Astrocyte (in vitro differentiated cells and primary cell): ENCODE measurements around the gene PKNOX2. TPM values are rescaled to one million over a fixed set of nuclear protein-coding genes. Genes with fewer than 3 reads are reported as not detected.

Experiments
- DNase-seq: peaks from one replicate; pipeline ENCODE4 v3.0.0-alpha.2; 2010; ENCODE audit warnings: low read depth
- FAIRE-seq: peaks from 2 replicates; lab custom pipeline; 2011; peaks lifted over from hg19 to GRCh38; lab: Jason Lieb, UNC
- H2AFZ ChIP-seq: 2 replicates; pipeline ENCODE4 v1.6.0; 2012; ENCODE audit warnings: low read depth, low read length, inconsistent platforms
- H3K27ac ChIP-seq: 2 replicates; pipeline ENCODE4 v1.5.1; 2011; ENCODE audit warnings: low read depth, low read length, inconsistent platforms
- H3K27me3 ChIP-seq: 2 replicates; pipeline ENCODE4 v1.6.0; 2011; ENCODE audit warnings: low read length, inconsistent platforms; ENCODE audit not compliant: insufficient read depth
- H3K36me3 ChIP-seq: 2 replicates; pipeline ENCODE4 v1.5.1; 2011; ENCODE audit warnings: low read length, inconsistent platforms; ENCODE audit not compliant: insufficient read depth
- H3K4me1 ChIP-seq: 2 replicates; pipeline ENCODE4 v1.5.1; 2011; ENCODE audit warnings: low read length, inconsistent platforms; ENCODE audit not compliant: insufficient read depth
- H3K4me2 ChIP-seq: 2 replicates; pipeline ENCODE4 v1.6.0; 2012; ENCODE audit warnings: low read length, inconsistent platforms
- H3K4me3 ChIP-seq: 2 replicates; pipeline ENCODE4 v1.5.1; 2011; ENCODE audit warnings: low read depth, mild to moderate bottlenecking, low read length, inconsistent platforms; ENCODE audit not compliant: insufficient read depth
- H3K79me2 ChIP-seq: 2 replicates; pipeline ENCODE4 v1.6.0; 2012; ENCODE audit warnings: mild to moderate bottlenecking, low read length, inconsistent platforms; ENCODE audit not compliant: insufficient read depth
- H3K9ac ChIP-seq: 2 replicates; pipeline ENCODE4 v1.6.0; 2012; ENCODE audit warnings: mild to moderate bottlenecking, low read length, inconsistent platforms
- H3K9me3 ChIP-seq: 2 replicates; pipeline ENCODE4 v1.5.1; 2012; ENCODE audit warnings: low read depth, mild to moderate bottlenecking, low read length, inconsistent platforms; ENCODE audit not compliant: insufficient read depth
- H4K20me1 ChIP-seq: 2 replicates; pipeline ENCODE4 v1.6.0; 2012; ENCODE audit warnings: low read length, inconsistent platforms; ENCODE audit not compliant: insufficient read depth
- H3K27ac Mint-ChIP-seq: one replicate; pipeline ENCODE4 v1.8.0; 2021; ENCODE audit warnings: mild to moderate bottlenecking, mixed read lengths; ENCODE audit not compliant: unreplicated experiment
- H3K27me3 Mint-ChIP-seq: one replicate; pipeline ENCODE4 v1.8.0; 2021; ENCODE audit warnings: low read depth, mixed read lengths; ENCODE audit not compliant: unreplicated experiment
- H3K36me3 Mint-ChIP-seq: one replicate; pipeline ENCODE4 v1.8.0; 2021; ENCODE audit warnings: low read depth, mixed read lengths; ENCODE audit not compliant: unreplicated experiment
- H3K4me1 Mint-ChIP-seq: one replicate; pipeline ENCODE4 v1.8.0; 2021; ENCODE audit warnings: low read depth, mixed read lengths; ENCODE audit not compliant: unreplicated experiment
- H3K4me3 Mint-ChIP-seq: one replicate; pipeline ENCODE4 v1.8.0; 2021; ENCODE audit warnings: mild to moderate bottlenecking, moderate library complexity, mixed read lengths; ENCODE audit not compliant: unreplicated experiment
- H3K9me3 Mint-ChIP-seq: one replicate; pipeline ENCODE4 v1.8.0; 2021; ENCODE audit warnings: mild to moderate bottlenecking, mixed read lengths; ENCODE audit not compliant: unreplicated experiment
- EZH2 ChIP-seq: IDR thresholded peaks from 2 replicates; pipeline ENCODE4 v1.6.1; 2012; ENCODE audit warnings: mild to moderate bottlenecking, low read length, inconsistent platforms; ENCODE audit not compliant: insufficient read depth
- total RNA-seq: library from RNA; stranded (reverse); gene quantifications from 2 replicates; pipeline ENCODE4 v1.2.1, GENCODE V29; 2021
- TF ChIP-seq, protein P1 (sequence below): IDR thresholded peaks from 2 replicates; pipeline ENCODE4 v1.5.1; 2011; ENCODE audit warnings: low read depth, mild to moderate bottlenecking, inconsistent platforms, low read length, moderate library complexity; ENCODE audit not compliant: insufficient read depth

Gene PKNOX2
- total RNA-seq, 1 donor from 2014 or later: 53.4 TPM

DNA sequence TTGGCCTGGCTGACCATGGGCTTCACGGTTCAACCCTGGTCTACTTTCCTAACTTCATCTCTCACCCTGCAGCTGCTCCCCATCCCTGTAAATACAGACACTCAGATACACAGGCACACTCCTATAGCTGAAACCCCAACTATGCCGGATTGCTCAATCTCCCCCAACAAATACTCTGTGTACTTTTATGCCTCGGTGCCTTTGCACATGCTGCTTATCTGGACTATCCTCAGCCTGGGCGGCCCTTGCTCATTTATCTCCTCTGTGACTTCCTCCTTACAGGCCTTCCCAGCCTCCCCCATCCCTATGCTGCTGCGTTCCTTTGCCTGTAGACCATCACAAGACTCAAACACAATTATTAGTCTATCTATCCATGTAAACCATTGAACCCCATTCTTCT, 76.6 kb downstream of the PKNOX2 start:
- peaks cover 62% of the 10 kb centered on the region for H3K36me3 Mint-ChIP-seq
- H2AFZ ChIP-seq: no peak overlapping the region
- TF ChIP-seq EZH2: no peak
- TF ChIP-seq, protein P1, sequence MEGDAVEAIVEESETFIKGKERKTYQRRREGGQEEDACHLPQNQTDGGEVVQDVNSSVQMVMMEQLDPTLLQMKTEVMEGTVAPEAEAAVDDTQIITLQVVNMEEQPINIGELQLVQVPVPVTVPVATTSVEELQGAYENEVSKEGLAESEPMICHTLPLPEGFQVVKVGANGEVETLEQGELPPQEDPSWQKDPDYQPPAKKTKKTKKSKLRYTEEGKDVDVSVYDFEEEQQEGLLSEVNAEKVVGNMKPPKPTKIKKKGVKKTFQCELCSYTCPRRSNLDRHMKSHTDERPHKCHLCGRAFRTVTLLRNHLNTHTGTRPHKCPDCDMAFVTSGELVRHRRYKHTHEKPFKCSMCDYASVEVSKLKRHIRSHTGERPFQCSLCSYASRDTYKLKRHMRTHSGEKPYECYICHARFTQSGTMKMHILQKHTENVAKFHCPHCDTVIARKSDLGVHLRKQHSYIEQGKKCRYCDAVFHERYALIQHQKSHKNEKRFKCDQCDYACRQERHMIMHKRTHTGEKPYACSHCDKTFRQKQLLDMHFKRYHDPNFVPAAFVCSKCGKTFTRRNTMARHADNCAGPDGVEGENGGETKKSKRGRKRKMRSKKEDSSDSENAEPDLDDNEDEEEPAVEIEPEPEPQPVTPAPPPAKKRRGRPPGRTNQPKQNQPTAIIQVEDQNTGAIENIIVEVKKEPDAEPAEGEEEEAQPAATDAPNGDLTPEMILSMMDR: no peak
- H3K79me2 ChIP-seq: no peaks in the 10 kb centered on the region
- no peak for DNase-seq
- no peak overlapping the region for H3K9ac ChIP-seq
- H3K4me1 Mint-ChIP-seq: peaks cover 25% of the 10 kb centered on the region
- H3K9me3 ChIP-seq: no peaks in the 10 kb centered on the region
- H3K27me3 Mint-ChIP-seq: no peaks in the 10 kb centered on the region
- no peak overlapping the region for H3K4me3 ChIP-seq
- H3K4me3 Mint-ChIP-seq: no peak overlapping the region
- no peak overlapping the region for H3K27ac ChIP-seq
- H4K20me1 ChIP-seq: peaks cover 4% of the 10 kb centered on the region
- peaks cover 10% of the 10 kb centered on the region for H3K9me3 Mint-ChIP-seq
- FAIRE-seq: no peak
- H3K27me3 ChIP-seq: no peaks in the 10 kb centered on the region
- H3K4me1 ChIP-seq: no peaks in the 10 kb centered on the region
- no peaks in the 10 kb centered on the region for H3K36me3 ChIP-seq
- no peak overlapping the region for H3K4me2 ChIP-seq
- H3K27ac Mint-ChIP-seq: no peak overlapping the region

DNA sequence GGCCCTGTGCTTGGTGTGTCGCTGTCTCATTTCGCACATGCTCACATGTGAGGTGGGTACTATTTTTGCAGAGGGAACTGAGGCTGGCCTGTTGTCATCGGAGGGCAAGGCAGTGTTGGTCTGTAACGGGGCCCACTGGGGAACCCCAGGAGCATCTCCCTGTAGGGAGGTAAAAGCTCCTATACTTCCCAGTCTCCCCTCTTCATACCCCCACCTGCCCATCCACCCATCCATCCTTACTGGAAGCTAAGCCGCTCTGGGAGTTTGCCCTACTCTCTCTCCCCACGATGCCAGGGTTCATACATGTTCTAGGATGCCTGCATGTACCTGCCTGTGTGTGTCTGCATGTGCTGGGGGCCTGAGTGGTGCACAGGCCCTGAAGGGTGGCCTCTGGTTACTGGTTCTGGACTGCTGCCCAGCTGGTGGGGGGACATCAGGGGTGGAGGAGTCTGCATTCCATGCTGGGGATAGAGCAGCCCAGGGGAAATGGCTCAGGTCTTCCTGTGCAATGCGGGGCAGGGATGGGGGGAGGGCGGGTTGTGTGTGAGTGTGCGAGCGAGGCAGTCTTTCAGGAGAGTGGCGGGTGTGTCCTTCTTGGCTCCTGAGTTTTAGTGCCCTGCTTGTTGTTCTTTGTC, 77.7 kb downstream of the PKNOX2 start:
- Histone ChIP-seq H4K20me1 (peaks cover 4% of the 10 kb centered on the region), H3K9me3 (no peaks in the 10 kb centered on the region), H3K79me2 (no peaks in the 10 kb centered on the region), H3K27ac (no peak overlapping the region), H3K27me3 (no peaks in the 10 kb centered on the region), H3K4me2 (no peak overlapping the region), H3K9ac (no peak overlapping the region), H3K36me3 (no peaks in the 10 kb centered on the region), H3K4me1 (no peaks in the 10 kb centered on the region), H2AFZ (no peak overlapping the region), H3K4me3 (no peak overlapping the region)
- H3K27me3 Mint-ChIP-seq: no peaks in the 10 kb centered on the region
- no peak for FAIRE-seq
- H3K4me1 Mint-ChIP-seq: peaks cover 28% of the 10 kb centered on the region
- no peak for DNase-seq
- TF ChIP-seq EZH2: no peak
- TF ChIP-seq, protein P1: no peak
- no peak overlapping the region for H3K4me3 Mint-ChIP-seq
- peak overlapping the region; percentile 43 for H3K27ac Mint-ChIP-seq
- peaks cover 63% of the 10 kb centered on the region for H3K36me3 Mint-ChIP-seq
- peaks cover 10% of the 10 kb centered on the region for H3K9me3 Mint-ChIP-seq

DNA sequence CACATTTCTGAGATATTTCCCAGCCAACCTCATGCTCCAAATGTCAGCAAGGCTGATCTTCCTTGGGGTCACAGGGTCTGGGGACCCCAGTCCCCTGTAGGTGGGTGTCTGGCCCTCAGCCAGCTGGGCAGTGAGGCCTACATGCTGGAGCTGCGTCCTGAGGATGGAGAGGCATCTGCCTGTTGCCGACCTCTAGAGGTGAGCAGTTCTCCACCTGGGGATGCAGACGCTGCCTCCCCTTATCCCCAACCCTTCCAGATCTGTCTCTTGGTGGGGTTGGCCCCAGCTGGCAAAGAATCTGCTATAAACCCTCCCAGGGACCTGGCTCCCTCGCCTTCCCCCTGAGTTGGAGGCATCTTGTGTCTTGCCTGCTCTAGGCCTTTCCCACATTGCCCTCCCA, 79.6 kb downstream of the PKNOX2 start:
- H3K27ac Mint-ChIP-seq: no peak overlapping the region

More for the DNA sequence above, 79.6 kb downstream of the PKNOX2 start:
- H3K9me3 Mint-ChIP-seq: peaks cover 6% of the 10 kb centered on the region
- no peak overlapping the region for H3K9ac ChIP-seq
- DNase-seq: no peak
- H3K4me1 Mint-ChIP-seq: peaks cover 36% of the 10 kb centered on the region
- H3K27me3 ChIP-seq: no peaks in the 10 kb centered on the region
- H3K79me2 ChIP-seq: no peaks in the 10 kb centered on the region
- H2AFZ ChIP-seq: no peak overlapping the region
- H3K36me3 ChIP-seq: no peaks in the 10 kb centered on the region
- H3K4me2 ChIP-seq: no peak overlapping the region
- FAIRE-seq: no peak
- H3K4me3 Mint-ChIP-seq: no peak overlapping the region
- TF ChIP-seq, protein P1: no peak
- no peak for TF ChIP-seq EZH2
- H3K4me3 ChIP-seq: no peak overlapping the region
- H3K27ac ChIP-seq: no peak overlapping the region
- H3K9me3 ChIP-seq: no peaks in the 10 kb centered on the region
- H3K4me1 ChIP-seq: no peaks in the 10 kb centered on the region
- H3K27me3 Mint-ChIP-seq: no peaks in the 10 kb centered on the region
- peaks cover 49% of the 10 kb centered on the region for H3K36me3 Mint-ChIP-seq
- peaks cover 4% of the 10 kb centered on the region for H4K20me1 ChIP-seq
